Measurements from ENCODE around the gene AATK.

DNA sequence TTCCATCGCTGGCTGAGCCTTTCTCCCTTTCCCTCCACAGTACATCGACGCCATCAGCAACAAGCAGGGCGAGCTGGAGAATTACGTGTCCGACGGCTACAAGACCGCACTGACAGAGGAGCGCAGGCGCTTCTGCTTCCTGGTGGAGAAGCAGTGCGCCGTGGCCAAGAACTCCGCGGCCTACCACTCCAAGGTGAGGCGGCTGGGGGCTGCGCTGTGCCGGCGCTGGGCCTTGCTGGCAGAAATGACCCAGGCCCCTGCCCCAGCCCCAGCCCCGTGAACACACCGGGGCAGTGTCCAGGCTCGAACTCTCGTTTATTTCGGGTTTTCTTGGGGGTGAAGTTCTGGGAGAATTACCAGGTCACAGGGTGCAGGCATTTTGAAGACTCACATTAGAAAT, 66.1 kb downstream of the AATK start:
- no peak for TF ChIP-seq CTCF (IDR thresholded peaks at IDR 0.05; ENCODE audit: insufficient read depth, low read length)
- no peak for TF ChIP-seq GABPA (IDR thresholded peaks at IDR 0.05; ENCODE audit: low read depth)
- no peak for TF ChIP-seq REST (IDR thresholded peaks at IDR 0.05; ENCODE audit: insufficient replicate concordance, low read depth)
- no peak for TF ChIP-seq POLR2AphosphoS5 (IDR thresholded peaks at IDR 0.05; ENCODE audit: low read depth)
